ENCODE measurements around the gene PMAIP1. TPM values are rescaled to one million over a fixed set of nuclear protein-coding genes. Genes with fewer than 3 reads are reported as not detected.

Gene PMAIP1
- total and polyA plus RNA-seq, 9 of the 15 experiments (the other 6 are each of a cell fraction or from before 2014, with no cell fraction given), result 8.0 to 22.9 (median 14.9) TPM

GRCh38 chr18:59929621-59930295, 30.0 kb downstream of the PMAIP1 start:
- Histone ChIP-seq H3K36me3 (ENCODE audit: control insufficient read depth, insufficient read depth, low read length) (no peaks in the 10 kb centered on the region), H3K9me1 (ENCODE audit: control insufficient read depth, insufficient read depth, low read length) (no peaks in the 10 kb centered on the region), H4K20me1 (replicated peaks; ENCODE audit: control insufficient read depth, insufficient read depth, low read length) (no peaks in the 10 kb centered on the region), H3K4me2 (ENCODE audit: insufficient read depth, low read length) (no peak overlapping the region), H2AFZ (ENCODE audit: low read depth, low read length) (no peak overlapping the region), H3K9me3 (replicated peaks; ENCODE audit: control insufficient read depth, insufficient read depth, low read depth, low read length) (no peaks in the 10 kb centered on the region), H3K27ac (ENCODE audit: extremely low read depth, low read depth, low read length) (no peak overlapping the region), H3K4me3 (no peak overlapping the region), H3K4me1 (replicated peaks in 1 of 2; ENCODE audit: control insufficient read depth in 2 of 2, insufficient read depth in 2 of 2, low read length in 2 of 2) (peaks cover 0 to 12% of the 10 kb centered on the region in 2 experiments; a peak in 2 of 5 replicates), H3K9ac (ENCODE audit: insufficient read depth in 1 of 2, low read depth in 2 of 2, low read length in 2 of 2) (no peak overlapping the region), H3K27me3 (ENCODE audit: control insufficient read depth in 2 of 2, insufficient read depth in 2 of 2, low read length in 2 of 2) (no peaks in the 10 kb centered on the region), H3K79me2 (ENCODE audit: control insufficient read depth, insufficient read depth, low read length) (no peaks in the 10 kb centered on the region)
- CTCF ChIA-PET (ENCODE audit: low intra/inter-chr PET ratio), result no interaction called here
- ATAC-seq, result no peak
- no peak for DNase-seq (ENCODE audit: extremely low read depth in 1 of 4, low spot score in 3 of 4)
- no peak for FAIRE-seq
- TF ChIP-seq HBP1 (CRISPR knock-in tag; IDR thresholded peaks at IDR 0.05) (no peak), BRD4 (IDR thresholded peaks at IDR 0.05) (no peak), ZFPM2 (CRISPR knock-in tag; IDR thresholded peaks at IDR 0.05) (no peak), ERF (CRISPR knock-in tag; IDR thresholded peaks at IDR 0.05) (no peak), KLF6 (CRISPR knock-in tag; IDR thresholded peaks at IDR 0.05; ENCODE audit: borderline replicate concordance) (no peak), SMARCA5 (IDR thresholded peaks at IDR 0.05) (no peak), ZHX1 (conservative IDR thresholded peaks at IDR 0.05; ENCODE audit: low read length) (no peak), E2F3 (CRISPR knock-in tag; IDR thresholded peaks at IDR 0.05) (no peak), ZNF766 (CRISPR knock-in tag; conservative IDR thresholded peaks at IDR 0.05) (no peak), ZBTB9 (CRISPR knock-in tag; IDR thresholded peaks at IDR 0.05) (no peak), ZNF3 (CRISPR knock-in tag; IDR thresholded peaks at IDR 0.05) (no peak)
- intact Hi-C loops (cut with micrococcal nuclease), result no loop called here
- WGBS (ENCODE audit: insufficient coverage, low coverage, missing lambda C conversion rate), result 57% methylated on average over 6 of the region's 7 CpGs
- POLR2A ChIA-PET, result no interaction called here
- in situ Hi-C loops (cut with MboI), result no loop called here
- BruUV-seq (replicated peaks), result no TSS peak
